OCI-LY1 (cell line): Measurements from ENCODE around the gene MDM1.

ENCODE experiments used
- CTCF ChIP-seq: fragments of 200-600 bp; sonication (generic), shearing (Covaris generic); IDR thresholded peaks from 2 replicates; pipeline ENCODE4 v1.5.1; 2017; ENCODE audit warnings: mild to moderate bottlenecking, antibody characterized with exemption, low read length, moderate library complexity, mixed read lengths
- EZH2 ChIP-seq: fragments of 200-600 bp; sonication (generic), shearing (Covaris generic); IDR thresholded peaks from 2 replicates; pipeline ENCODE4 v1.8.0; 2017; ENCODE audit warnings: borderline replicate concordance, mixed run types, mild to moderate bottlenecking, antibody characterized with exemption, low read length, moderate library complexity, mixed read lengths

GRCh38 chr12:68364328-68364727, 32.2 kb upstream of the MDM1 start:
- TF ChIP-seq CTCF (no peak), EZH2 (no peak)
